WTC11 (cell line): ENCODE data around the gene TPM2.

Source experiments
- ETV6 ChIP-seq: sonication (generic); formaldehyde crosslinking; IDR thresholded peaks from 2 replicates; pipeline ENCODE4 v1.8.1; 2022; ENCODE audit warnings: mild to moderate bottlenecking, missing genetic modification reagents
- JAZF1 ChIP-seq: fragments of 250-450 bp; sonication (Bioruptor Pico); IDR thresholded peaks from 2 replicates; pipeline ENCODE4 v1.9.0; 2021; ENCODE audit warnings: moderate library complexity, mild to moderate bottlenecking, inconsistent platforms
- SP1 ChIP-seq: sonication (generic); formaldehyde crosslinking; conservative IDR thresholded peaks from 2 replicates; pipeline ENCODE4 v1.8.1; 2022; ENCODE audit warnings: missing genetic modification reagents
- ZNF263 ChIP-seq: sonication (generic); formaldehyde crosslinking; IDR thresholded peaks from 2 replicates; pipeline ENCODE4 v1.8.1; 2022; ENCODE audit warnings: low read depth, mild to moderate bottlenecking, moderate library complexity, missing genetic modification reagents
- TF ChIP-seq, protein P1 (sequence below): fragments of 200-600 bp; IDR thresholded peaks from 2 replicates; pipeline ENCODE4 v1.8.0; 2022; ENCODE audit warnings: antibody characterized with exemption
- TF ChIP-seq, protein P2 (sequence below): sonication (generic); formaldehyde crosslinking; IDR thresholded peaks from 2 replicates; pipeline ENCODE4 v1.8.1; 2023; ENCODE audit warnings: mild to moderate bottlenecking, missing genetic modification reagents, moderate library complexity
- TF ChIP-seq, protein P3 (sequence below): sonication (generic); formaldehyde crosslinking; IDR thresholded peaks from 2 replicates; pipeline ENCODE4 v1.8.1; 2022; ENCODE audit warnings: mild to moderate bottlenecking, moderate library complexity, missing genetic modification reagents
- TF ChIP-seq, protein P4 (sequence below): sonication (generic); formaldehyde crosslinking; IDR thresholded peaks from 2 replicates; pipeline ENCODE4 v1.8.1; 2022; ENCODE audit warnings: low read depth, missing genetic modification reagents, borderline replicate concordance
- TF ChIP-seq, protein P5 (sequence below): sonication (generic); formaldehyde crosslinking; IDR thresholded peaks from 2 replicates; pipeline ENCODE4 v1.8.1; 2023; ENCODE audit warnings: mild to moderate bottlenecking, missing genetic modification reagents

DNA sequence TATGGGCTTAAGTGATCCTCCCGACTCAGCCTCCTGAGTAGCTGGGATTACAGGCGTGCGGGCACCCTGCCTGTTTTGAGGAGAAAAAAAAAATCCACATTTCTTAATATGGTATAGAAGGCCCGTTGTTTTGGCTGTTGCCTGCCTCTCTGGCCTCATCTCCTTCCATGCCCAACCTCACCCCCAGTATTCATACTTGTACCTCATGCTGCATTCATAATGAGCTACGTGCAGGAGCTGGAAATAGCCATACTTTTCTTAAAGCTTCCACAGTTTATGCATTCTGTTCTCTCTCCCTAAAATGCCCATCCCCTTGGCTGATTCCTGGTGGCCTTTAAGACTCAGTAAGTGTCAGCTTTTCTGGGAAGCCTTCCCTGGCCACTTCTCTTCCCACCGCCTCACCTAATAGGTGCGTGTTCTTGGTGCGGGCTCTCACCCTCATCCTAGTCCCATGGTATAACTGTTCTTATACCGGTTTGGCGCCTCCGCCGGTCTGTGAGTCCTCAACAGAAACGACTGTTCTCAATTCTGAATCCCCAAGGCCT is 2.1 kb upstream of the TPM2 start:
- TF ChIP-seq JAZF1 (CRISPR knock-in tag) (no peak), ETV6 (CRISPR knock-in tag) (no peak), SP1 (CRISPR knock-in tag) (no peak), ZNF263 (CRISPR knock-in tag) (no peak)
- TF ChIP-seq, protein P1, sequence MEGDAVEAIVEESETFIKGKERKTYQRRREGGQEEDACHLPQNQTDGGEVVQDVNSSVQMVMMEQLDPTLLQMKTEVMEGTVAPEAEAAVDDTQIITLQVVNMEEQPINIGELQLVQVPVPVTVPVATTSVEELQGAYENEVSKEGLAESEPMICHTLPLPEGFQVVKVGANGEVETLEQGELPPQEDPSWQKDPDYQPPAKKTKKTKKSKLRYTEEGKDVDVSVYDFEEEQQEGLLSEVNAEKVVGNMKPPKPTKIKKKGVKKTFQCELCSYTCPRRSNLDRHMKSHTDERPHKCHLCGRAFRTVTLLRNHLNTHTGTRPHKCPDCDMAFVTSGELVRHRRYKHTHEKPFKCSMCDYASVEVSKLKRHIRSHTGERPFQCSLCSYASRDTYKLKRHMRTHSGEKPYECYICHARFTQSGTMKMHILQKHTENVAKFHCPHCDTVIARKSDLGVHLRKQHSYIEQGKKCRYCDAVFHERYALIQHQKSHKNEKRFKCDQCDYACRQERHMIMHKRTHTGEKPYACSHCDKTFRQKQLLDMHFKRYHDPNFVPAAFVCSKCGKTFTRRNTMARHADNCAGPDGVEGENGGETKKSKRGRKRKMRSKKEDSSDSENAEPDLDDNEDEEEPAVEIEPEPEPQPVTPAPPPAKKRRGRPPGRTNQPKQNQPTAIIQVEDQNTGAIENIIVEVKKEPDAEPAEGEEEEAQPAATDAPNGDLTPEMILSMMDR = no peak
- TF ChIP-seq, protein P2, sequence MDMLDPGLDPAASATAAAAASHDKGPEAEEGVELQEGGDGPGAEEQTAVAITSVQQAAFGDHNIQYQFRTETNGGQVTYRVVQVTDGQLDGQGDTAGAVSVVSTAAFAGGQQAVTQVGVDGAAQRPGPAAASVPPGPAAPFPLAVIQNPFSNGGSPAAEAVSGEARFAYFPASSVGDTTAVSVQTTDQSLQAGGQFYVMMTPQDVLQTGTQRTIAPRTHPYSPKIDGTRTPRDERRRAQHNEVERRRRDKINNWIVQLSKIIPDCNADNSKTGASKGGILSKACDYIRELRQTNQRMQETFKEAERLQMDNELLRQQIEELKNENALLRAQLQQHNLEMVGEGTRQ = no peak
- TF ChIP-seq, protein P3, sequence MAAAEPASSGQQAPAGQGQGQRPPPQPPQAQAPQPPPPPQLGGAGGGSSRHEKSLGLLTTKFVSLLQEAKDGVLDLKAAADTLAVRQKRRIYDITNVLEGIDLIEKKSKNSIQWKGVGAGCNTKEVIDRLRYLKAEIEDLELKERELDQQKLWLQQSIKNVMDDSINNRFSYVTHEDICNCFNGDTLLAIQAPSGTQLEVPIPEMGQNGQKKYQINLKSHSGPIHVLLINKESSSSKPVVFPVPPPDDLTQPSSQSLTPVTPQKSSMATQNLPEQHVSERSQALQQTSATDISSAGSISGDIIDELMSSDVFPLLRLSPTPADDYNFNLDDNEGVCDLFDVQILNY (CRISPR knock-in tag) = no peak
- TF ChIP-seq, protein P4, sequence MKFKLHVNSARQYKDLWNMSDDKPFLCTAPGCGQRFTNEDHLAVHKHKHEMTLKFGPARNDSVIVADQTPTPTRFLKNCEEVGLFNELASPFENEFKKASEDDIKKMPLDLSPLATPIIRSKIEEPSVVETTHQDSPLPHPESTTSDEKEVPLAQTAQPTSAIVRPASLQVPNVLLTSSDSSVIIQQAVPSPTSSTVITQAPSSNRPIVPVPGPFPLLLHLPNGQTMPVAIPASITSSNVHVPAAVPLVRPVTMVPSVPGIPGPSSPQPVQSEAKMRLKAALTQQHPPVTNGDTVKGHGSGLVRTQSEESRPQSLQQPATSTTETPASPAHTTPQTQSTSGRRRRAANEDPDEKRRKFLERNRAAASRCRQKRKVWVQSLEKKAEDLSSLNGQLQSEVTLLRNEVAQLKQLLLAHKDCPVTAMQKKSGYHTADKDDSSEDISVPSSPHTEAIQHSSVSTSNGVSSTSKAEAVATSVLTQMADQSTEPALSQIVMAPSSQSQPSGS (CRISPR knock-in tag) = no peak
- TF ChIP-seq, protein P5, sequence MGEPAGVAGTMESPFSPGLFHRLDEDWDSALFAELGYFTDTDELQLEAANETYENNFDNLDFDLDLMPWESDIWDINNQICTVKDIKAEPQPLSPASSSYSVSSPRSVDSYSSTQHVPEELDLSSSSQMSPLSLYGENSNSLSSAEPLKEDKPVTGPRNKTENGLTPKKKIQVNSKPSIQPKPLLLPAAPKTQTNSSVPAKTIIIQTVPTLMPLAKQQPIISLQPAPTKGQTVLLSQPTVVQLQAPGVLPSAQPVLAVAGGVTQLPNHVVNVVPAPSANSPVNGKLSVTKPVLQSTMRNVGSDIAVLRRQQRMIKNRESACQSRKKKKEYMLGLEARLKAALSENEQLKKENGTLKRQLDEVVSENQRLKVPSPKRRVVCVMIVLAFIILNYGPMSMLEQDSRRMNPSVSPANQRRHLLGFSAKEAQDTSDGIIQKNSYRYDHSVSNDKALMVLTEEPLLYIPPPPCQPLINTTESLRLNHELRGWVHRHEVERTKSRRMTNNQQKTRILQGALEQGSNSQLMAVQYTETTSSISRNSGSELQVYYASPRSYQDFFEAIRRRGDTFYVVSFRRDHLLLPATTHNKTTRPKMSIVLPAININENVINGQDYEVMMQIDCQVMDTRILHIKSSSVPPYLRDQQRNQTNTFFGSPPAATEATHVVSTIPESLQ (CRISPR knock-in tag) = no peak
